C4-2B (cell line): ENCODE measurements around the gene PID1.

Experiments
- H3K27ac ChIP-seq: fragments of 450-650 bp; 2 replicates; pipeline ENCODE4 v1.5.1; 2017
- CTCF ChIP-seq: fragments of 450-650 bp; conservative IDR thresholded peaks from 2 replicates; pipeline ENCODE4 v1.5.1; 2017; ENCODE audit warnings: mild to moderate bottlenecking
- ZFX ChIP-seq: fragments of 450-650 bp; IDR thresholded peaks from 2 replicates; pipeline ENCODE4 v1.6.1; 2017

Gene PID1

GRCh38 chr2:229071292-229071976, 199.7 kb downstream of the PID1 start:
- H3K27ac ChIP-seq: no peak overlapping the region
- TF ChIP-seq ZFX: no peak

GRCh38 chr2:229066121-229066715, 204.9 kb downstream of the PID1 start:
- TF ChIP-seq ZFX (no peak), CTCF (no peak)
- no peak overlapping the region for H3K27ac ChIP-seq

- TF ChIP-seq ZFX (no peak), CTCF (no peak)
- H3K27ac ChIP-seq: no peak overlapping the region
These were observed 206.3 kb downstream of the PID1 start for GRCh38 chr2:229064749-229065148.

GRCh38 chr2:229060147-229060546, 210.9 kb downstream of the PID1 start:
- H3K27ac ChIP-seq: no peak overlapping the region
- TF ChIP-seq ZFX: no peak
- no peak for TF ChIP-seq CTCF

GRCh38 chr2:229059331-229060033, 211.6 kb downstream of the PID1 start:
- TF ChIP-seq ZFX (no peak), CTCF (no peak)
- no peak overlapping the region for H3K27ac ChIP-seq

GRCh38 chr2:229057976-229058553, 213.0 kb downstream of the PID1 start:
- no peak overlapping the region for H3K27ac ChIP-seq
- TF ChIP-seq CTCF (no peak), ZFX (no peak)

- TF ChIP-seq CTCF (no peak), ZFX (no peak)
- H3K27ac ChIP-seq: no peak overlapping the region
These were observed 216.8 kb downstream of the PID1 start for GRCh38 chr2:229054311-229054710.
